Neuronal stem cell (in vitro differentiated cells): Measurements from ENCODE around the gene NEUROD4.

ENCODE experiments used
- DNase-seq: peaks from one replicate; pipeline ENCODE4 v3.0.0-alpha.2; 2013; ENCODE audit warnings: low spot score
- H2AFZ ChIP-seq: one replicate; pipeline ENCODE4 v1.6.1; 2013; ENCODE audit warnings: mild to moderate bottlenecking, low read length, inconsistent platforms
- H2AK5ac ChIP-seq: 2 replicates; pipeline ENCODE4 v1.6.1; 2013; ENCODE audit warnings: low read depth, mild to moderate bottlenecking, inconsistent platforms, low read length, moderate library complexity, mixed read lengths
- H2BK120ac ChIP-seq: 2 replicates; pipeline ENCODE4 v1.6.1; 2013; ENCODE audit warnings: low read depth, mild to moderate bottlenecking, inconsistent platforms, low read length, moderate library complexity, mixed read lengths
- H2BK12ac ChIP-seq: one replicate; pipeline ENCODE4 v1.6.1; 2013; ENCODE audit warnings: low read length, inconsistent platforms
- H2BK15ac ChIP-seq: 2 replicates; pipeline ENCODE4 v1.6.1; 2013; ENCODE audit warnings: mild to moderate bottlenecking, low read length, inconsistent platforms, mixed read lengths
- H2BK5ac ChIP-seq: one replicate; pipeline ENCODE4 v1.6.1; 2013; ENCODE audit warnings: inconsistent platforms, mild to moderate bottlenecking, low read length, moderate library complexity
- H3K14ac ChIP-seq: one replicate; pipeline ENCODE4 v1.6.1; 2013; ENCODE audit warnings: low read length, inconsistent platforms
- H3K18ac ChIP-seq: 2 replicates; pipeline ENCODE4 v1.6.1; 2013; ENCODE audit warnings: low read length, inconsistent platforms
- H3K23ac ChIP-seq: 2 replicates; pipeline ENCODE4 v1.6.1; 2013; ENCODE audit warnings: low read depth, mild to moderate bottlenecking, mixed read lengths, low read length, inconsistent platforms; ENCODE audit not compliant: poor library complexity
- H3K27ac ChIP-seq: replicated peaks from 3 replicates; pipeline ENCODE4 v1.5.1; 2013; ENCODE audit warnings: low read length, inconsistent platforms
- H3K27me3 ChIP-seq, 3 experiments: 2 replicates each; pipeline ENCODE4 v1.6.1; 2013; ENCODE audit warnings: low read length in 3 of 3, mild to moderate bottlenecking in 2 of 3, inconsistent platforms in 1 of 3, low read depth in 1 of 3, mixed read lengths in 1 of 3, moderate library complexity in 1 of 3; ENCODE audit not compliant: control insufficient read depth in 3 of 3, insufficient read depth in 3 of 3
- H3K36me3 ChIP-seq, 2 donors: replicated peaks in 1 of 2; 2 replicates each; pipeline ENCODE4 v1.6.1; 2013; ENCODE audit warnings: low read length in 2 of 2; ENCODE audit not compliant: control insufficient read depth in 2 of 2, insufficient read depth in 2 of 2
- H3K4ac ChIP-seq: 2 replicates; pipeline ENCODE4 v1.6.1; 2013; ENCODE audit warnings: inconsistent platforms, mild to moderate bottlenecking, low read length, moderate library complexity
- H3K4me1 ChIP-seq, 2 donors: 1 replicate in 1 of 2; 2 replicates in 1 of 2; pipeline ENCODE4 v1.6.1; 2013; ENCODE audit warnings: low read length in 2 of 2, low read depth in 1 of 2; ENCODE audit not compliant: control insufficient read depth in 2 of 2, insufficient read depth in 1 of 2
- H3K4me2 ChIP-seq: one replicate; pipeline ENCODE4 v1.6.1; 2013; ENCODE audit warnings: mild to moderate bottlenecking, low read length, inconsistent platforms; ENCODE audit not compliant: insufficient read depth, poor library complexity, severe bottlenecking
- H3K4me3 ChIP-seq, 2 donors: 2 replicates each; pipeline ENCODE4 v1.5.1; 2013; ENCODE audit warnings: low read length in 2 of 2, mild to moderate bottlenecking in 2 of 2, inconsistent platforms in 1 of 2, moderate library complexity in 1 of 2
- H3K79me1 ChIP-seq: one replicate; pipeline ENCODE4 v1.6.1; 2013; ENCODE audit warnings: low read depth, mild to moderate bottlenecking, inconsistent platforms, low read length, moderate library complexity
- H3K9ac ChIP-seq: one replicate; pipeline ENCODE4 v1.6.1; 2013; ENCODE audit warnings: mild to moderate bottlenecking, low read depth, low read length, inconsistent platforms; ENCODE audit not compliant: poor library complexity
- H3K9me3 ChIP-seq, 2 donors: replicated peaks in 1 of 2; 2 replicates each; pipeline versions ENCODE3 to v1.6.1; 2013; ENCODE audit warnings: low read length in 2 of 2, mild to moderate bottlenecking in 2 of 2, inconsistent platforms in 1 of 2, low read depth in 1 of 2, mixed read lengths in 1 of 2, moderate library complexity in 1 of 2; ENCODE audit not compliant: control insufficient read depth in 2 of 2, insufficient read depth in 1 of 2
- H4K8ac ChIP-seq: one replicate; pipeline ENCODE4 v1.6.1; 2013; ENCODE audit warnings: low read depth, mild to moderate bottlenecking, inconsistent platforms, low read length, moderate library complexity
- H4K91ac ChIP-seq: one replicate; pipeline ENCODE4 v1.6.1; 2013; ENCODE audit warnings: low read length, low read depth, mild to moderate bottlenecking, inconsistent platforms; ENCODE audit not compliant: poor library complexity
- WGBS, 2 donors: extraction: QIAGEN DNeasy Blood & Tissue Kit; methylation state at CpG; one replicate each; pipeline ENCODE4 v1.1.7; 2013; ENCODE audit warnings: missing lambda C conversion rate in 2 of 2, mixed read lengths in 1 of 2; ENCODE audit not compliant: insufficient read length in 2 of 2, insufficient replicate concordance in 1 of 2; ENCODE audit errors: extremely low coverage in 2 of 2; 5-methylcytosine and 5-hydroxymethylcytosine counted together

The NEUROD4 gene

DNA sequence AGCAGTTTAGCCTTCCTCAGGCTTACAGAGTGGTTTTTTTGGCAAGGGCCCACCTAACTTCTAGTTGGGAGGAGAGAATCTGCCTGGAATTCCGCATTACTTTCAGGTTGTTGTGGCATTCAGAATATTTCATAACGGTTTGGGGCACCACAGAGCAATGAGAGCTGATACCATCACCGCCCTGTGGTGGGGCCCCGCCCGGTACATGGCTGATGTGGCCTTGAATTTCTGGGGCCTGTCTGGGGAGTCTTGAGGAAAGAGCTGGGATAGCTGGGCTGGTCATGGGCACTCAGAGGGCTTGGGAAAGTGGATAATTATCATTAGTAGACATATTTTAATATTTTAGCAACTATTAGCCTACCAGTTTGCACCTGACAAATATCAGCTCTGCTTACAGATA, 39.4 kb upstream of the NEUROD4 start:
- no peak overlapping the region for H2BK12ac ChIP-seq
- no peak overlapping the region for H3K4me2 ChIP-seq
- H2BK120ac ChIP-seq = no peak overlapping the region
- peaks cover 0 to 2% (median 0%) of the 10 kb centered on the region in 3 experiments for H3K27me3 ChIP-seq
- no peak overlapping the region for H2BK15ac ChIP-seq
- no peak overlapping the region for H4K8ac ChIP-seq
- H3K14ac ChIP-seq = no peak overlapping the region
- no peaks in the 10 kb centered on the region for H3K9me3 ChIP-seq
- H3K4me1 ChIP-seq = peaks cover 0 to 2% of the 10 kb centered on the region in 2 donors
- no peak overlapping the region for H2AFZ ChIP-seq
- H3K27ac ChIP-seq = no peak overlapping the region
- no peak overlapping the region for H2AK5ac ChIP-seq
- H3K9ac ChIP-seq = no peak overlapping the region
- no peaks in the 10 kb centered on the region for H3K36me3 ChIP-seq
- no peak overlapping the region for H3K23ac ChIP-seq
- H2BK5ac ChIP-seq = no peak overlapping the region
- H3K4me3 ChIP-seq = no peak overlapping the region
- no peaks in the 10 kb centered on the region for H3K79me1 ChIP-seq
- no peak overlapping the region for H3K4ac ChIP-seq
- no peak for DNase-seq
- WGBS, 2 donors = no CpG with 5 or more reads among the region's 5 CpGs
- H4K91ac ChIP-seq = no peak overlapping the region
- no peak overlapping the region for H3K18ac ChIP-seq

DNA sequence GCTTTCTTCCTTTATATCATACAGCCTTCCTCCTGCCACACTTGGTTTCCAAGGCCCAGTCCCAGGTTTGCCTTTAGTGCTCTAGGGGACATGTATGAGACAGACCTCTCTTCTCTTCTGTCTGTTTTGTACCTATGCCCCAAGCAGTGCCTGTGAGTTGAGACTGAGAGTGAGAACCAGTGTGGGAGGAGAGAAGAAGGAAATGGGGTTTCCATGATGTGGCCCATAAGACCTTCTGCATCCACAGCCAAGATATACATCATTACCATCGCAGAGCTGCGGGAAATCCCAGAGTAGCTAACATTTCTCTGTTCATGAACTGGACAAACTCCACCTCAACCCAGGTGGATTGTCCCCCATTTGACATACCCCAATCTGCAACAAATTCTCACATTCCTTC, 38.0 kb upstream of the NEUROD4 start:
- Histone ChIP-seq H4K8ac (no peak overlapping the region), H4K91ac (no peak overlapping the region), H2BK15ac (no peak overlapping the region), H2BK120ac (no peak overlapping the region), H3K4me2 (no peak overlapping the region), H2BK5ac (no peak overlapping the region), H3K23ac (no peak overlapping the region), H3K27me3 (peaks cover 0 to 2% (median 0%) of the 10 kb centered on the region in 3 experiments), H3K27ac (no peak overlapping the region), H3K36me3 (no peaks in the 10 kb centered on the region), H3K9me3 (no peaks in the 10 kb centered on the region), H3K4me3 (no peak overlapping the region), H2AK5ac (no peak overlapping the region), H3K79me1 (no peaks in the 10 kb centered on the region), H3K14ac (no peak overlapping the region), H2AFZ (no peak overlapping the region), H3K18ac (no peak overlapping the region), H2BK12ac (no peak overlapping the region), H3K9ac (no peak overlapping the region), H3K4ac (no peak overlapping the region), H3K4me1 (no peaks in the 10 kb centered on the region)
- no CpG with 5 or more reads among the region's 2 CpGs for WGBS, 2 donors
- no peak for DNase-seq

DNA sequence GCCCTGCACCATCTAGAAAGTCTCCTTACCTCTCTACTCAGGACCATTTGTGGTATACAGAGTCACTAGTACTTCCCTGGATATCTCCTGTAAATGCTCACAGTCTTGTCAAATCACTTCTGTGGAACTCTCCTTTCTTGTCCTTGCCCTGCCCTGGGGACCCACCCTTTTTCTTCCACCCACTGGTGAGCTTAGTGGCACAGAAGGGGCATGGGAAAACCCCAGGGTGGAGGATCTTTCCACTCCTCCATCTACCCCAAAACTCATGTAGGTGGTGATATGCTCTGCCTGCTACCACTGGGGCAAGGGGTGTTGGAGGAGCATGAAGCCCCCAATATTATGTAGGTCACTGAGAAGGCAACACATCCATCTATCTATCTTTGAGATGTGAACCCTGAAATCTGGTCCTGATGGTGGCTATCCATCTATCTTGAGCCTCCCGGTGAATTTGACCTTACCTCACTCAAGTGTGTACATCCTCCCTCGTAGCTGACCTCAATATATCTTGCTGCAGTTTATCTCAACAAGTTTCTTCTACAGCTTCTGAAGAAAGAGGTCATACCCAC, 36.2 kb upstream of the NEUROD4 start:
- H4K91ac ChIP-seq = no peak overlapping the region
- DNase-seq = no peak
- H2BK120ac ChIP-seq = no peak overlapping the region
- no peak overlapping the region for H3K4ac ChIP-seq
- no peak overlapping the region for H3K27ac ChIP-seq
- no peaks in the 10 kb centered on the region for H3K36me3 ChIP-seq
- no peak overlapping the region for H3K23ac ChIP-seq
- no peak overlapping the region for H4K8ac ChIP-seq
- H3K4me2 ChIP-seq = no peak overlapping the region
- no CpG with 5 or more reads among the region's 2 CpGs for whole genome bisulfite sequencing, 2 donors
- H2BK15ac ChIP-seq = no peak overlapping the region
- no peak overlapping the region for H2BK5ac ChIP-seq
- no peak overlapping the region for H3K9ac ChIP-seq
- H2AFZ ChIP-seq = no peak overlapping the region
- no peak overlapping the region for H3K4me3 ChIP-seq
- no peak overlapping the region for H2BK12ac ChIP-seq
- H3K18ac ChIP-seq = no peak overlapping the region
- no peaks in the 10 kb centered on the region for H3K9me3 ChIP-seq
- H3K79me1 ChIP-seq = no peaks in the 10 kb centered on the region
- no peaks in the 10 kb centered on the region for H3K4me1 ChIP-seq
- peaks cover 0 to 2% (median 0%) of the 10 kb centered on the region in 3 experiments for H3K27me3 ChIP-seq
- H3K14ac ChIP-seq = no peak overlapping the region
- H2AK5ac ChIP-seq = no peak overlapping the region

DNA sequence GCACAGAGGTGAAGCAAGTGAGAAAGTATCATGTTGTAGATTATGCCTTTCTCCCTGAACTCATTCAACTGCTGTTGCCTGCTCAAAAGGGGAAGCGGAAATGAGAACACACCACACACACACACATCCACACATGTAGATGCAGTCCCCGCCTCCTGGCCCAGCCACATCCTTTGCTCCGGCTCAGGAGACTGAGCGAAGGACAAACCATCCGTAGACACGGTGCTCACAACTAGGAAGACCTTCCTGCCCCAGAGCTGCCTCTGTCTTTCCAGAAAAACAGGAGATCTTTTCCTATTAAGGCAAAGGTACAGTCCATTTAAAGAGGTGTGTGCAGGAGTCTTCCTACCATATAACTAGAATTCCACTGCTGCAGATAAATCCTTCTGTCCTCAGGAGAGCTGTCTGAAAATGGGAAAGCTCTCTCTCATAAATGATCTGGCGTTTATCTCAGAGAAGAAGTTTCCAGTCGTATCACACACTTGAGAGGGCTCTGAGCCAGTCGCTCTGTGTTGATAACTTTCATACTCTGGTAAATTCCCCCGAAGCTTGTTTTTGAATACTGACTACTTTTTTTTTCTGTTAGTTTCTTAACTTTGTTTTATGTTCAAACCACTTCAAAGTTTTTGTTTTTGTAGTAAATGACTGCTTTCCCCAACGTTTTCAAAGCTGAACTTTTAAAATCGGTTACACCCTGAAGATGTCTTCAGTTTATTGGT, 35.0 kb upstream of the NEUROD4 start, which contains the start of gene TESPA1:
TESPA1 (minus strand) TSS at position 105 of the 719 bp plus-strand sequence. CDS start 10,200 bp downstream, outside the sequence.
- no CpG with 5 or more reads among the region's 12 CpGs for WGBS, 2 donors

More for the DNA sequence above, 35.0 kb upstream of the NEUROD4 start, which contains the start of gene TESPA1:
- Histone ChIP-seq H3K4me3 (no peak within 1 kb of the TSS), H2BK15ac (no peak within 1 kb of the TSS), H2BK120ac (no peak within 1 kb of the TSS), H3K4me2 (no peak within 1 kb of the TSS), H2AFZ (no peak within 1 kb of the TSS), H3K23ac (no peak within 1 kb of the TSS), H3K79me1 (no peaks in the 10 kb centered on the region), H4K8ac (peak within 1 kb of the TSS; percentile 7), H2AK5ac (no peak within 1 kb of the TSS), H3K36me3 (no peaks in the 10 kb centered on the region), H3K4ac (no peak within 1 kb of the TSS), H3K18ac (no peak within 1 kb of the TSS), H3K27ac (no peak within 1 kb of the TSS), H4K91ac (no peak within 1 kb of the TSS), H3K27me3 (no peaks in the 10 kb centered on the region), H3K14ac (no peak within 1 kb of the TSS), H2BK12ac (no peak within 1 kb of the TSS), H3K4me1 (no peaks in the 10 kb centered on the region), H3K9me3 (no peaks in the 10 kb centered on the region), H2BK5ac (no peak within 1 kb of the TSS), H3K9ac (no peak within 1 kb of the TSS)
- no peak for DNase-seq
